HepG2 (cell line): ENCODE measurements around the gene FTL. TPM values are rescaled to one million over a fixed set of nuclear protein-coding genes. Genes with fewer than 3 reads are reported as not detected.
A peak's percentile ranks its signal among the peaks of the same experiment; 100 is the strongest.

Experiments
- AGO2 ChIP-seq: fragments of 200-400 bp; formaldehyde crosslinking; optimal IDR thresholded peaks from 2 replicates; pipeline ENCODE3; 2017; ENCODE audit warnings: mild to moderate bottlenecking, low read depth, low read length, moderate library complexity
- CBX1 ChIP-seq: IDR thresholded peaks from one replicate; pipeline ENCODE4 v1.6.1; 2016; ENCODE audit warnings: antibody characterized with exemption, low read depth
- DR1 ChIP-seq: sonication (generic); formaldehyde crosslinking; IDR thresholded peaks from 2 replicates; pipeline ENCODE4 v1.8.0; 2021; ENCODE audit warnings: mild to moderate bottlenecking, missing genetic modification reagents, inconsistent platforms
- HNF4G ChIP-seq, 2 experiments: sonication (generic) in 1 of 2; formaldehyde crosslinking in 1 of 2; IDR thresholded peaks; 2 replicates each; pipeline versions ENCODE4 v1.4.0 to v1.6.1; 2011 to 2020; ENCODE audit warnings: borderline replicate concordance in 2 of 2, low read depth in 2 of 2, mild to moderate bottlenecking in 2 of 2, low read length in 1 of 2, missing genetic modification reagents in 1 of 2, moderate library complexity in 1 of 2
- MBNL3 ChIP-seq: fragments of 250-450 bp; sonication (Bioruptor Pico); conservative IDR thresholded peaks from 2 replicates; pipeline ENCODE4 v1.8.0; 2022; ENCODE audit warnings: mild to moderate bottlenecking, inconsistent platforms
- MTA3 ChIP-seq: sonication (generic); formaldehyde crosslinking; IDR thresholded peaks from 2 replicates; pipeline ENCODE4 v1.4.0; 2020; ENCODE audit warnings: missing genetic modification reagents
- MXD4 ChIP-seq: IDR thresholded peaks from 2 replicates; pipeline ENCODE4 v1.6.1; 2016; ENCODE audit warnings: mild to moderate bottlenecking, missing biosample characterization, missing genetic modification reagents
- RFXANK ChIP-seq: IDR thresholded peaks from 2 replicates; pipeline ENCODE4 v1.6.1; 2016
- SP4 ChIP-seq: sonication (generic); formaldehyde crosslinking; IDR thresholded peaks from 2 replicates; pipeline ENCODE4 v1.8.1; 2023; ENCODE audit warnings: mild to moderate bottlenecking, missing genetic modification reagents
- TMF1 ChIP-seq: sonication (generic); formaldehyde crosslinking; IDR thresholded peaks from 2 replicates; pipeline ENCODE4 v1.8.1; 2022; ENCODE audit warnings: low read depth, missing genetic modification reagents
- ZBTB8A ChIP-seq: sonication (generic); formaldehyde crosslinking; IDR thresholded peaks from 2 replicates; pipeline ENCODE4 v1.4.0; 2020; ENCODE audit warnings: mild to moderate bottlenecking, low read depth, missing genetic modification reagents, borderline replicate concordance
- ZFP62 ChIP-seq: sonication (generic); formaldehyde crosslinking; IDR thresholded peaks from 2 replicates; pipeline ENCODE4 v1.4.0; 2020; ENCODE audit warnings: missing genetic modification reagents
- ZNF326 ChIP-seq: sonication (generic); formaldehyde crosslinking; IDR thresholded peaks from 2 replicates; pipeline ENCODE4 v1.4.0; 2020; ENCODE audit warnings: missing genetic modification reagents, borderline replicate concordance
- ZNF451 ChIP-seq: sonication (generic); formaldehyde crosslinking; IDR thresholded peaks from 2 replicates; pipeline ENCODE4 v1.5.0; 2020; ENCODE audit warnings: mild to moderate bottlenecking, missing genetic modification reagents
- ZNF674 ChIP-seq: sonication (generic); formaldehyde crosslinking; IDR thresholded peaks from 2 replicates; pipeline ENCODE4 v1.5.0; 2020; ENCODE audit warnings: low read depth, mild to moderate bottlenecking, missing genetic modification reagents
- ZNF749 ChIP-seq: sonication (generic); formaldehyde crosslinking; IDR thresholded peaks from 2 replicates; pipeline ENCODE4 v1.8.0; 2022; ENCODE audit warnings: mild to moderate bottlenecking, missing genetic modification reagents, moderate library complexity, borderline replicate concordance
- ZNF83 ChIP-seq: sonication (generic); formaldehyde crosslinking; IDR thresholded peaks from 2 replicates; pipeline ENCODE4 v1.4.0; 2020; ENCODE audit warnings: missing genetic modification reagents, mild to moderate bottlenecking, borderline replicate concordance
- polyA plus RNA-seq, 8 experiments: library from polyadenylated mRNA; depleted of rRNA in 3 of 8; stranded (reverse) in 7 of 8; unstranded in 1 of 8; fragments of >200 nt; fragmentation: Illumina TruSeq in 4 of 8; extraction: Trizol in 4 of 8; gene quantifications; 2 replicates each; pipeline versions ENCODE4 v1.2.1 to v1.2.3, GENCODE V29; 2011 to 2016; ENCODE audit warnings: low read depth in 4 of 8, missing spikeins in 1 of 8, mixed read lengths in 1 of 8; ENCODE audit not compliant: insufficient read depth in 1 of 8
- total RNA-seq, 5 experiments: library from RNA; depleted of rRNA; stranded (reverse); fragments of >200 nt; fragmentation: Illumina TruSeq; extraction: Trizol; gene quantifications; 2 replicates each; pipeline ENCODE4 v1.2.3, GENCODE V29; 2016; ENCODE audit warnings: low read depth in 1 of 5
- TF ChIP-seq, protein P1 (sequence below): sonication (generic); formaldehyde crosslinking; IDR thresholded peaks from 2 replicates; pipeline ENCODE4 v1.5.1; 2020; ENCODE audit warnings: mild to moderate bottlenecking, missing genetic modification reagents, borderline replicate concordance
- TF ChIP-seq, protein P2 (sequence below), 2 experiments: fragments of 450-650 bp in 1 of 2; sonication (generic) in 1 of 2; formaldehyde crosslinking in 1 of 2; IDR thresholded peaks; 2 replicates each; pipeline versions ENCODE4 v1.6.1 to v1.8.0; 2016 to 2022; ENCODE audit warnings: antibody characterized with exemption in 1 of 2, mild to moderate bottlenecking in 1 of 2, missing genetic modification reagents in 1 of 2

FTL gene
- total and polyA plus RNA-seq, 2 of the 13 experiments (the other 11 are each of a cell fraction or from before 2014, with no cell fraction given) = 2,721 to 8,800 TPM

DNA sequence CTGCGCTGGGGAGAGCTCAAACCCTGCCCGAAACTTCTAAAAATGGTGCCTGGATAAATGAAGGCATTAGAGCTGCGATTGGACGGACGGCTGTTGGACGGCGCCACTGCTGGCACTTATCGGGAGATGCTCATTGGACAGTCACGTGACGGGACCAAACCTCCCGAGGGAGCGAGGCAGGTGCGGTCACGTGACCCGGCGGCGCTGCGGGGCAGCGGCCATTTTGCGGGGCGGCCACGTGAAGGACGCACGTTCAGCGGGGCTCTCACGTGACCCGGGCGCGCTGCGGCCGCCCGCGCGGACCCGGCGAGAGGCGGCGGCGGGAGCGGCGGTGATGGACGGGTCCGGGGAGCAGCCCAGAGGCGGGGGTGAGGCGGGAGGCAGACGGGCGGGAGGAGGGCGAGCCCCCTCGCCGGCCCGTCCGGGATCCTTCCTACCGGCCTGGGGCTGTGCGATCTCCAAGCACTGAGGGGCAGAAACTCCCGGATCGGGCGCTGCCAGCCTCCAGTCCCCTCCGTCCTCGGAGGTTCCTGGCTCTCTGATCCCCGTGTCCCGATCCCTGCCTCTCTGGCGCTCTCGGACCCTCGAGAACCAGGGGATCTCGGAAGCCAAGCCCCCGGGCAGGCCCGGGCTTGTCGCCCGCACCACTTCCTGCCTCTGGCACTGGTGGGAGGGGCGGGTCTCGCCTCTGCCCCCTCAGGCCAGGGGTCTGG lies 10.4 kb upstream of the FTL start, which contains the start of gene BAX (continued):
- TF ChIP-seq, protein P1, sequence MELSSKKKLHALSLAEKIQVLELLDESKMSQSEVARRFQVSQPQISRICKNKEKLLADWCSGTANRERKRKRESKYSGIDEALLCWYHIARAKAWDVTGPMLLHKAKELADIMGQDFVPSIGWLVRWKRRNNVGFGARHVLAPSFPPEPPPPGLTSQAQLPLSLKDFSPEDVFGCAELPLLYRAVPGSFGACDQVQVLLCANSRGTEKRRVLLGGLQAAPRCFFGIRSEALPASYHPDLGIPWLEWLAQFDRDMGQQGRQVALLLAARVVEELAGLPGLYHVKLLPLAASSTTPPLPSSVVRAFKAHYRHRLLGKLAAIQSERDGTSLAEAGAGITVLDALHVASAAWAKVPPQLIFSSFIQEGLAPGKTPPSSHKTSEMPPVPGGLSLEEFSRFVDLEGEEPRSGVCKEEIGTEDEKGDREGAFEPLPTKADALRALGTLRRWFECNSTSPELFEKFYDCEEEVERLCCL = no peak
- TF ChIP-seq MBNL3 (CRISPR knock-in tag) = peak; percentile 97
- TF ChIP-seq ZNF83 = 0 out of 2 replicates have a peak, but pooled peaks have one; percentile 19
- 0 out of 2 replicates have a peak, but pooled peaks have one; percentile 15 for TF ChIP-seq ZNF451 (CRISPR knock-in tag)
- TF ChIP-seq ZBTB8A = no peak
- peak; percentile 44 for TF ChIP-seq DR1 (CRISPR knock-in tag)
- TF ChIP-seq RFXANK (CRISPR knock-in tag) = no peak
- TF ChIP-seq HNF4G (IDR thresholded peaks at IDR 0.05; ENCODE audit: borderline replicate concordance, low read depth, low read length) = 0 out of 2 replicates have a peak, but pooled peaks have one; percentile 39
- TF ChIP-seq HNF4G (CRISPR knock-in tag; IDR thresholded peaks at IDR 0.05; ENCODE audit: borderline replicate concordance, low read depth) = 0 out of 2 replicates have a peak, but pooled peaks have one; percentile 21
- peak; percentile 78; the same call in 1 of the 2 replicates for TF ChIP-seq MXD4 (CRISPR knock-in tag)
- peak; percentile 82; the same call in 1 of the 2 replicates for TF ChIP-seq ZNF749
- TF ChIP-seq CBX1 = peak; percentile 47
- TF ChIP-seq TMF1 = peak; percentile 28; the same call in 1 of the 2 replicates
- no peak for TF ChIP-seq ZFP62 (CRISPR knock-in tag)
- TF ChIP-seq ZNF674 (CRISPR knock-in tag) = no peak
- TF ChIP-seq SP4 (CRISPR knock-in tag) = peak; percentile 78
- peak; percentile 93 for TF ChIP-seq AGO2
- TF ChIP-seq, protein P2, sequence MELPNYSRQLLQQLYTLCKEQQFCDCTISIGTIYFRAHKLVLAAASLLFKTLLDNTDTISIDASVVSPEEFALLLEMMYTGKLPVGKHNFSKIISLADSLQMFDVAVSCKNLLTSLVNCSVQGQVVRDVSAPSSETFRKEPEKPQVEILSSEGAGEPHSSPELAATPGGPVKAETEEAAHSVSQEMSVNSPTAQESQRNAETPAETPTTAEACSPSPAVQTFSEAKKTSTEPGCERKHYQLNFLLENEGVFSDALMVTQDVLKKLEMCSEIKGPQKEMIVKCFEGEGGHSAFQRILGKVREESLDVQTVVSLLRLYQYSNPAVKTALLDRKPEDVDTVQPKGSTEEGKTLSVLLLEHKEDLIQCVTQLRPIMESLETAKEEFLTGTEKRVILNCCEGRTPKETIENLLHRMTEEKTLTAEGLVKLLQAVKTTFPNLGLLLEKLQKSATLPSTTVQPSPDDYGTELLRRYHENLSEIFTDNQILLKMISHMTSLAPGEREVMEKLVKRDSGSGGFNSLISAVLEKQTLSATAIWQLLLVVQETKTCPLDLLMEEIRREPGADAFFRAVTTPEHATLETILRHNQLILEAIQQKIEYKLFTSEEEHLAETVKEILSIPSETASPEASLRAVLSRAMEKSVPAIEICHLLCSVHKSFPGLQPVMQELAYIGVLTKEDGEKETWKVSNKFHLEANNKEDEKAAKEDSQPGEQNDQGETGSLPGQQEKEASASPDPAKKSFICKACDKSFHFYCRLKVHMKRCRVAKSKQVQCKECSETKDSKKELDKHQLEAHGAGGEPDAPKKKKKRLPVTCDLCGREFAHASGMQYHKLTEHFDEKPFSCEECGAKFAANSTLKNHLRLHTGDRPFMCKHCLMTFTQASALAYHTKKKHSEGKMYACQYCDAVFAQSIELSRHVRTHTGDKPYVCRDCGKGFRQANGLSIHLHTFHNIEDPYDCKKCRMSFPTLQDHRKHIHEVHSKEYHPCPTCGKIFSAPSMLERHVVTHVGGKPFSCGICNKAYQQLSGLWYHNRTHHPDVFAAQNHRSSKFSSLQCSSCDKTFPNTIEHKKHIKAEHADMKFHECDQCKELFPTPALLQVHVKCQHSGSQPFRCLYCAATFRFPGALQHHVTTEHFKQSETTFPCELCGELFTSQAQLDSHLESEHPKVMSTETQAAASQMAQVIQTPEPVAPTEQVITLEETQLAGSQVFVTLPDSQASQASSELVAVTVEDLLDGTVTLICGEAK (IDR thresholded peaks at IDR 0.05) = no peak
- TF ChIP-seq, protein P2 (CRISPR knock-in tag; IDR thresholded peaks at IDR 0.05) = no peak
- no peak for TF ChIP-seq ZNF326
- TF ChIP-seq MTA3 (CRISPR knock-in tag) = no peak
